ENCODE measurements around the gene NLRC3.

- TF ChIP-seq EZH2 (IDR thresholded peaks at IDR 0.05; ENCODE audit: borderline replicate concordance, low read length) = no peak
- no peak for TF ChIP-seq CTCF (conservative IDR thresholded peaks at IDR 0.05 in 1 of 2, IDR thresholded peaks at IDR 0.05 in 1 of 2; ENCODE audit: extremely low read depth in 1 of 2, insufficient read depth in 1 of 2, low read depth in 1 of 2, low read length in 2 of 2)
These were observed 12.3 kb upstream of the NLRC3 start for GRCh38 chr16:3589441-3589921.
